Tibial nerve (tissue), 3 donors: ENCODE measurements around the gene MAGI2.

ENCODE experiments used
- CTCF ChIP-seq, 5 experiments: fragments of 200-600 bp in 3 of 5; fragments of 450-650 bp in 2 of 5; sonication (generic) in 3 of 5; IDR thresholded peaks; one replicate each; pipeline ENCODE4 v1.5.1; 2016 to 2019; ENCODE audit warnings: antibody characterized with exemption in 5 of 5, mild to moderate bottlenecking in 3 of 5, moderate library complexity in 2 of 5
- POLR2A ChIP-seq, 2 donors: fragments of 450-650 bp; IDR thresholded peaks; one replicate each; pipeline ENCODE4 v1.6.1; 2017; ENCODE audit warnings: antibody characterized with exemption in 2 of 2, mild to moderate bottlenecking in 2 of 2, moderate library complexity in 2 of 2

DNA sequence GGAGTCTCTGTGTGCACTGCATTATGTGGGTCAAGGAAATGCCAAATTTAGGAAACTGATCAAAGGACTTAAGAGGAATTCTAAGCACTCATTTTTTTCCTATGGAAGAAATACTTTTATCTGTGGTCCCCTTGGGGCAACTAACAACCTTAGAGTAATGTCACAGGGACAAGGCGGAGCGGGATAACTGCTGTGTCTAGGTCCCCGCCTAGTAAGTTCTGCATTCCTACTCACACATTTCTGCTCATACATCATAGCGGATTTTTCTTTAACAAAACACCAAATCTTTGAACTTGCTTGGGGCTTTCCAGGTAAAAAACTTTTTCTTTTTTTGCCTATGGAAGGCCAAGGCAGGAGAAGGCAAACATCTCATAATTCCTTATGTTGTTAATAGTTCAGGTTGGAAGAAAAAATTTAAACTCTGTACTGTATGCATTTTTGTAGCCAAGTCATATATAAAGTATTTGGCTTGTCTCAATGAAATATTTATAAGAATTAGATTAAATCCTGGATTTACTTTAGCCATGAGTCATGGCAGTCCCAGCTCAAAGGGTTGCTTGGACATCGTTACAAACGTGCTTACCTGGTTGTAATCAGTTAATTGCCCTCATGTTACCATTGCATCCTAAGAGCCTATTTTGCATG, 1369.9 kb downstream of the MAGI2 start:
- TF ChIP-seq POLR2A (IDR thresholded peaks at IDR 0.05) (no peak), CTCF (IDR thresholded peaks at IDR 0.05) (no peak)
